Mesothelial cell of epicardium (in vitro differentiated cells): ENCODE measurements around the gene FOXL1. TPM values are rescaled to one million over a fixed set of nuclear protein-coding genes. Genes with fewer than 3 reads are reported as not detected.

Source experiments
- DNase-seq, 2 experiments: peaks; one replicate each; pipeline ENCODE4 v3.0.0; 2021; ENCODE audit warnings: low spot score in 2 of 2; ENCODE audit not compliant: unreplicated experiment in 2 of 2
- H3K27ac Mint-ChIP-seq: 2 replicates; pipeline ENCODE4 v1.8.0; 2021; ENCODE audit warnings: mixed read lengths
- H3K27me3 Mint-ChIP-seq: 2 replicates; pipeline ENCODE4 v1.8.0; 2021; ENCODE audit warnings: low read depth, mixed read lengths
- H3K36me3 Mint-ChIP-seq: 2 replicates; pipeline ENCODE4 v1.8.0; 2021; ENCODE audit warnings: mixed read lengths
- H3K4me1 Mint-ChIP-seq: 2 replicates; pipeline ENCODE4 v1.8.0; 2021; ENCODE audit warnings: mixed read lengths
- H3K4me3 Mint-ChIP-seq: 2 replicates; pipeline ENCODE4 v1.8.0; 2021; ENCODE audit warnings: mild to moderate bottlenecking, moderate library complexity, mixed read lengths
- H3K9me3 Mint-ChIP-seq: 2 replicates; pipeline ENCODE4 v1.8.0; 2021; ENCODE audit warnings: mixed read lengths
- total RNA-seq: library from RNA; stranded (reverse); gene quantifications from 3 replicates; pipeline ENCODE4 v1.2.1, GENCODE V29; 2021
- TF ChIP-seq, protein P1 (sequence below): fragments of 200-600 bp; sonication (generic); IDR thresholded peaks from one replicate; pipeline ENCODE4 v1.5.0; 2021; ENCODE audit warnings: antibody characterized with exemption; ENCODE audit not compliant: unreplicated experiment

FOXL1 gene
- total RNA-seq, 1 donor from 2014 or later: 2.5 TPM

DNA sequence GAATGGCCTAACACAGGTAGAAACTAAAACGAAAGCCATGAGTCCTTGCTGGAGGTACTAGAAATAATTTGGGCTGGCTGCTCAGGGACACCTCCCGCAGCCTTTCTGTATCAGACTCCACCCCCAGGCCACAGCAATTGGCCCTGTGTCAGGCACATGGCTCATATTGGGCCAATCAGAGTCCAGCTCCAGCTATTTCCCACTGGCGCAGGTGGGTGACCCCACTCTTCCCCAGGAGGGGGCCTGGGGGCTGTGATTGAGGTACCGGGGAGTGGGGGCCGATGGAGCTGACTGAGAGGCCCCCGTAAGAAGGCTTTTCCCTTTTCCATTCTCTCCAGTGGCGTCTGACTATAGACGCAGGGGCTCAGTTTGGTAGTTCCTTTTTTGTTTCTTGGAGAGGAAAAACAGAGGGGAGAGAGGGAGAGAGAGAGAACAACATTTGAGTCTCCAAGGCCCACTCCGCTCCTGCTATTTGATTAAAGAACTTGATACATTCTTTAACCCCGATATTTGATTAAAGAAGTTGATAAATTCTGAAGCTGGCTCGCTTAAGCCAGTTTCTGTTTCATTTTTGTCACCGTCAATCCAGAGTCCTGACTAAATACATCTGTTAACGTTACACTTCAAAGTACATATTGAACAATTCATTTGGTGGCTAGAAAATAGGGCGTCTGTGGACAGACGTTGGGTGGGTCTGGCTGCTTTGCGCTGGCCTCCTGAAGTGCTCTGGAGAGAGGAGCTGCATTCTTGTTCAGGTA lies 26.3 kb downstream of the FOXL1 start:
- H3K9me3 Mint-ChIP-seq: no peaks in the 10 kb centered on the region
- H3K4me3 Mint-ChIP-seq: no peak overlapping the region
- peaks cover 17% of the 10 kb centered on the region for H3K4me1 Mint-ChIP-seq
- TF ChIP-seq, protein P1, sequence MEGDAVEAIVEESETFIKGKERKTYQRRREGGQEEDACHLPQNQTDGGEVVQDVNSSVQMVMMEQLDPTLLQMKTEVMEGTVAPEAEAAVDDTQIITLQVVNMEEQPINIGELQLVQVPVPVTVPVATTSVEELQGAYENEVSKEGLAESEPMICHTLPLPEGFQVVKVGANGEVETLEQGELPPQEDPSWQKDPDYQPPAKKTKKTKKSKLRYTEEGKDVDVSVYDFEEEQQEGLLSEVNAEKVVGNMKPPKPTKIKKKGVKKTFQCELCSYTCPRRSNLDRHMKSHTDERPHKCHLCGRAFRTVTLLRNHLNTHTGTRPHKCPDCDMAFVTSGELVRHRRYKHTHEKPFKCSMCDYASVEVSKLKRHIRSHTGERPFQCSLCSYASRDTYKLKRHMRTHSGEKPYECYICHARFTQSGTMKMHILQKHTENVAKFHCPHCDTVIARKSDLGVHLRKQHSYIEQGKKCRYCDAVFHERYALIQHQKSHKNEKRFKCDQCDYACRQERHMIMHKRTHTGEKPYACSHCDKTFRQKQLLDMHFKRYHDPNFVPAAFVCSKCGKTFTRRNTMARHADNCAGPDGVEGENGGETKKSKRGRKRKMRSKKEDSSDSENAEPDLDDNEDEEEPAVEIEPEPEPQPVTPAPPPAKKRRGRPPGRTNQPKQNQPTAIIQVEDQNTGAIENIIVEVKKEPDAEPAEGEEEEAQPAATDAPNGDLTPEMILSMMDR: no peak
- DNase-seq: no peak
- H3K27ac Mint-ChIP-seq: no peak overlapping the region
- H3K27me3 Mint-ChIP-seq: no peaks in the 10 kb centered on the region
- H3K36me3 Mint-ChIP-seq: no peaks in the 10 kb centered on the region

DNA sequence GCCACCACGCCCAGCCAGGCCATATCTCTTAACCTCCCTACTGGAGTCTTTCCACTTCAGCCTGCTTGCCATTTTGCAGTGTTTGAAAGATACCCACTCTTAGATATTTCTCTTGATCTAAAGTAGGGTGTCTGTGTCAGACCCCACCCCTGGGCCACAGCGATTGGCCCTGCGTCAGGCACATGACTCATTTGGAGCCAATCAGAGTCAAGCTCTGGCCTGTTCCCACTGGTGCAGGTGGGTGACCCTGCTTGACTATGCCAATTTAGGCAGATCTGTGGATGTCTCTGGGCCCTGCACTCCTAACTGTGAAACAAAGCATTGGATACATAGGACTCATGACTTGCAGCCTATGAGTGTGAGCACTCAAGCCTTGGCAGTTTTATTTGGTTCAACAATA lies 27.6 kb downstream of the FOXL1 start:
- H3K36me3 Mint-ChIP-seq: no peaks in the 10 kb centered on the region
- H3K9me3 Mint-ChIP-seq: no peaks in the 10 kb centered on the region
- H3K27ac Mint-ChIP-seq: no peak overlapping the region

DNA sequence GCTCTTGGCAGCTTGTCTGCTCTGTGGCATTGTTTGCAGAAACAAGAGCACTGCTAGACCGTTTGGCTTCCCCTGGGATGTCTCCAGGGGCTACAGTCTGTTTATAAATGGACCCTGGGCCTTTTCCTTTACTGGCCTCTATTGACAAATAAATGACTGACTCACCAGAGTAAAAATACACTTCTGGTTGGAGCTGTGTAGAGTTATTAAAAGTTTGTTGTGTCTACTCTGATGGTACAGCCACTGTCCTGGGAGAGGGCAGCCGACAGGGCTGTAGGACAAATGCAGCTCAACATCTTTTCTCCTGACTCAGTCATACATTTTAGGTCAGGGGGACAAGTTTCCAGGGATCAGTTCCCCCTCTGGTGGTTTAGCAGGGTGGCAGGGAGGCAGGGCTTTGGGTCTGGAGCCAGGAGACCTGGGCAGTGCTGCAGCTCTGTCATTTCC lies 30.0 kb downstream of the FOXL1 start:
- Mint-ChIP-seq H3K36me3 (no peaks in the 10 kb centered on the region), H3K27me3 (no peaks in the 10 kb centered on the region), H3K4me1 (peaks cover 31% of the 10 kb centered on the region), H3K9me3 (no peaks in the 10 kb centered on the region), H3K4me3 (no peak overlapping the region), H3K27ac (no peak overlapping the region)
- TF ChIP-seq, protein P1: no peak
- no peak for DNase-seq

More for the DNA sequence above, 27.6 kb downstream of the FOXL1 start:
- DNase-seq: no peak
- TF ChIP-seq, protein P1: no peak
- Mint-ChIP-seq H3K27me3 (no peaks in the 10 kb centered on the region), H3K4me1 (peaks cover 24% of the 10 kb centered on the region), H3K4me3 (no peak overlapping the region)

DNA sequence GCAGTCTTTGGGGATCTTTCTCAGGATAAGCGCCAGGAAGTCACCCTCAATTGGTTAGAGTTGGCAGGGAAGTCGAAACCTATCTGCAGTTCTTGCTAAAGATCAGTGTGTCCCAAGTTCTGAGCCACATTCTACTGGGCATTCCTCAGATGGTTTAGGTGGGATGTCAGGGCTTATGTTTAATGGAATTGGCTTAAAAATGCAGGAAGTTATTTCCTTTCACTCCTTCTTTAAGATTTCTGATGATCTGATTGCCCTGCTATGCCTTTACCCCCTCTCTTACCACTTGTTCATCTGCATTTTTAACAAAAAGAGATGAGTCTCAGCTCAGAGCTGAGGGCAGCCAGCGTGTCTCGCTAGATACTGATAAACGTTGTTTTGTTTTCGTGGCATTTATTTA lies 30.8 kb downstream of the FOXL1 start:
- DNase-seq: no peak
- Mint-ChIP-seq H3K27ac (peak overlapping the region; percentile 91), H3K4me3 (no peak overlapping the region), H3K27me3 (no peaks in the 10 kb centered on the region), H3K9me3 (no peaks in the 10 kb centered on the region), H3K36me3 (no peaks in the 10 kb centered on the region), H3K4me1 (peaks cover 32% of the 10 kb centered on the region)
- TF ChIP-seq, protein P1: no peak

DNA sequence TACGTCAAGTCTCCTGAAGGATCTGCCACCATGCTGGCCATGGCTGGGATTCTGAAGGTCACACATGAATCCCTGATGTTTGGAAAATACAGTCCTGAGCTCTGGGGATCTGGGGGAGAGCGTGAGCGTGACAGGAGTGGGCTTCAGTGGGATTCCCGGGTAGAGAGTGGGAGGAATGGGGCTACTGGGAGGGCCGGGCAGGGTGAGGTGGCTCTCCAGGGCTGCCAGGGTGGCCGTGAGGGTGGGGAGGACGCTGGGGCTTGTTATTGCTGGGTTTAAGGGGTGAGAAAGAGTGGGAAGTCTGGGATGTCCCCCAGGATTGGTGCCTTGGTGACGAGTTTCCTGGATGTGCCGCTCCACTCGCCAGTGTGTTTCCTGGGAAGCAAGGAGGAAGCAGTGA lies 31.3 kb downstream of the FOXL1 start:
- H3K4me1 Mint-ChIP-seq: peaks cover 38% of the 10 kb centered on the region

More for the DNA sequence above, 31.3 kb downstream of the FOXL1 start:
- no peak overlapping the region for H3K4me3 Mint-ChIP-seq
- peak overlapping the region; percentile 91 for H3K27ac Mint-ChIP-seq
- TF ChIP-seq, protein P1: no peak
- DNase-seq: no peak
- H3K27me3 Mint-ChIP-seq: no peaks in the 10 kb centered on the region
- H3K9me3 Mint-ChIP-seq: no peaks in the 10 kb centered on the region
- no peaks in the 10 kb centered on the region for H3K36me3 Mint-ChIP-seq
